HG03066 (cell line): ENCODE data around the gene PPP2R5B.

Source experiments
- ATAC-seq: cut with Tn5 transposase; IDR thresholded peaks from one replicate; pipeline ENCODE4 v1.9.1; 2021; ENCODE audit warnings: low read depth; ENCODE audit not compliant: unreplicated experiment

The PPP2R5B gene

DNA sequence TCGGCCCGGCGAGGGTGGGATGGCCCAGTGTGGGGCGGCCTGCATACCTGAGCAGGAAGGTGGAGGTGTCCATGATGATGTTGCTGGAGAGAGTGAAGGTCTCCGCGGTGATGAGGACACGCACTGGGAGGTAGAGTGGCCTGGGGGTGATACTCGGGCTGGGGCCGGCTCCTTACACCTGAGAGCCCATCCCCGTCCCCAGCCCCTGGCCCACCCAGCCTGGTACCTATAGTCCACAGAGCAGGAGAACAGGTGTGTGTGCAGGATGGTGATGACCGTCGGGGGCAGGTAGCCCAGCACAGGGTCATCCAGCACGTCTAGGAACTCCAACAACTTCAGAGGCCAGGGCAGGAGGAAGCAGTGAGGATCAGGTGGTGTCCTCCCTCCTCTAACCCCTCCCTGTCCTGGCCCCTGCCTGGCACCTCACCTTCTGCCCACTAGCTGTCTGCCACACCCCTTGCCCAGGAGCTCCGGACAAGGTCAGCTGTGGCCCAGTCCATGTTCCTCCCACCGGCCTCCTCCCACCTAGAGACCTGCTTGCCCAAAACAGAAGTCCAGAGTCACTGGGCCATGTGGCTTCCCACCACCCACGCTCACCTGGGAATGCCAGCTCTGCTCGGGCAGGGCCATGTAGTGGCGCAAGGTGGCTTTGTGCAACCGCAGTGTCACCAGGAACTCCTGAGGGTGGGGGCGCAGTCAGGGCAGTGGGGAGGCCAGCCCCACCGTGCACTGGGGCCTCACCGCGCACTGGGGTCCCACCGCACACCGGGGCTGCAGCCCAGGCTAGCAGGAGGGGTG lies 18.8 kb upstream of the PPP2R5B start:
- ATAC-seq, result no peak

GRCh38 chr11:64906314-64906635 lies 18.2 kb upstream of the PPP2R5B start:
- ATAC-seq, result no peak

- ATAC-seq, result no peak
These were observed 15.7 kb upstream of the PPP2R5B start for GRCh38 chr11:64908766-64909165.

DNA sequence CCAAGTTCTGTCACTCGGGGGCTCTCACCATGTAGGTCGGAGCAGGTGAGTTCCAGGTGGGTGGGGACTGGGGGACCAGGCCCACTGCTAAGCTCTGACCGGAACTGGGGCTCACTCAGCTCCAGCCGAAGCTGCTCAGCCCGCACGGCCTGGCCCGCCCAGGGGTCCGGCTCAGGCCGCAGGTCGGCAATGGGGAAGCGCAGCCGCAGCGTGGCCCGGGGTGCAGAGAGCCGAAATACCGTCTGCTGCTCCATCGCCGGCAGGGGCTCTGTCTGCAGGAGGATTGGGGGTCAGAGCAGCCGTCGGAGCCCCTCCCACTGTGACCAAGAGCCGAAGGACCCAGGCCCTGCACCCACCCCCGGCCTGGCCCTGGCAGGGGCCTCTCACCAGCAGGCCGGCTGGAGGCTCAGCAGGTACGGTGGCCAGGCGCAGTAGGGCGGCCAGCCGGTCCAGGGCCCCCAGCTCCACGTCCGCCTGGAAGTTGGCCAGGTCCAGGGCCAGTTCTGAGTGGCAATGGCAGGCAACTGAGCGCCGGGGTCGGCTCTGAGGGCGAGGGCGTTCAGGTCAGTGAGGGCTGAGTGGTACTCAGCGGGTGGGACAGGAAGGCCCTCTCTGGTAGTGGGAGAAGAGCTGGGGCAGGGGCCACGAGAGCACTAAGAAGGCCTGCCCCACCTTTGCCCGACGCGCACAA lies 14.7 kb upstream of the PPP2R5B start:
- ATAC-seq, result no peak

DNA sequence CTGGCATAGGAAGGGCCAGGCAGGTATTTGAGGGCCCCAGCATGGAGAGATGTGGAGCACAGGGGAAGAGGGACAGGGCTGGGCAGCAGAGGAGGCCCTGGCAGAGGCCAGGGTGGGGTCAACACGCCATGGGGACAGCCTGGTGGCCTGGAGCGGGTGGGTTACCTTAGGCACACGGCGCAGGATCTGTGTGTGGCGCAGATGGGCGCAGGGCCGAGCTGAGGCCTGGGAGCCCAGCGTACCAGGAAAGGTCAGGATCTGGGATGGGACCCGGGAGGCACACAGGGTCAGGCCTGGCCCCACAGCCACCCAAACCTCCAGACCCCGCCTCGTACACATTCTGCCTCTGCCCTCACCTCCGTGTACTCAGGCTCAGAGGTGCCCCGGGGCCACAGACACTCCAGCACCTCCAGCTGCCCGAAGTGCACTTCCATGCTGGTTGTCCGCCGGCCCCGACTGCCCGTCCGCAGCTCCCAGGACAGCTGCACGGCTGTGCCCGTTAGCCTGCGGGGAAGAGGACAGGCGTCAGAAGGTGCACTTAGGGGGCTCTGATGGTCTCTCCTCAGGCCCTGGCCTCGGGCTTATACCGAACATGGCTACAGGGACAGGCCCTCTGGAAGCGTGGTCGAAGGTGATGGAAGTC lies 13.9 kb upstream of the PPP2R5B start:
- ATAC-seq, result no peak

GRCh38 chr11:64911142-64911541 lies 13.3 kb upstream of the PPP2R5B start:
- no peak for ATAC-seq

- no peak for ATAC-seq
These were observed 12.8 kb upstream of the PPP2R5B start for GRCh38 chr11:64911689-64912088.

GRCh38 chr11:64913171-64913727 lies 11.2 kb upstream of the PPP2R5B start:
- no peak for ATAC-seq

- no peak for ATAC-seq
These were observed 10.4 kb upstream of the PPP2R5B start for GRCh38 chr11:64914123-64914522.

DNA sequence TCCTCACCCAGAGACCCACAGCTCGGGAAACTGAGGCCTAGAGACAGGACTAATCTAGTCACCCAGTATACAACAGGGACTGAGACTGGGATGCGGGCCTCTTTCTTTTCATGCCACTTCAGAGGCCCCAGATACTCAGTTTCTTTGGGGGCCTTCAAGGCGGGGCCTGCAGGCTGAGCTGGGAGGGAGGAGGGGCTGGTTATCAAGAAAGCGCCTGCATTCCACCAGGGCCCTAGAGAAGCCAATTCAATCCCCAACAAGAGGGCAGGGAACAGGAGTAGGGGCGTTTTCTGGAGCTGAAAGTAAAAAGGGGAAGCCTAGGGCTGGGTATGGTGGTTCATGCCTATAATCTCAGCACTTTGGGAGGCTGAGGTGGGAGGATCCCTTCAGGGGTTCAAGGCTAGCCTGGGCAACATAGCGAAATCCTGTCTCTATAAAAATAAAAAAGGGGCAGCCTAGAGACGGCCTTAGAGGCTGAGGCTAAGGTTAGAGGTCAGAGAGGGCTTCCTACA lies 9.1 kb upstream of the PPP2R5B start:
- no peak for ATAC-seq

DNA sequence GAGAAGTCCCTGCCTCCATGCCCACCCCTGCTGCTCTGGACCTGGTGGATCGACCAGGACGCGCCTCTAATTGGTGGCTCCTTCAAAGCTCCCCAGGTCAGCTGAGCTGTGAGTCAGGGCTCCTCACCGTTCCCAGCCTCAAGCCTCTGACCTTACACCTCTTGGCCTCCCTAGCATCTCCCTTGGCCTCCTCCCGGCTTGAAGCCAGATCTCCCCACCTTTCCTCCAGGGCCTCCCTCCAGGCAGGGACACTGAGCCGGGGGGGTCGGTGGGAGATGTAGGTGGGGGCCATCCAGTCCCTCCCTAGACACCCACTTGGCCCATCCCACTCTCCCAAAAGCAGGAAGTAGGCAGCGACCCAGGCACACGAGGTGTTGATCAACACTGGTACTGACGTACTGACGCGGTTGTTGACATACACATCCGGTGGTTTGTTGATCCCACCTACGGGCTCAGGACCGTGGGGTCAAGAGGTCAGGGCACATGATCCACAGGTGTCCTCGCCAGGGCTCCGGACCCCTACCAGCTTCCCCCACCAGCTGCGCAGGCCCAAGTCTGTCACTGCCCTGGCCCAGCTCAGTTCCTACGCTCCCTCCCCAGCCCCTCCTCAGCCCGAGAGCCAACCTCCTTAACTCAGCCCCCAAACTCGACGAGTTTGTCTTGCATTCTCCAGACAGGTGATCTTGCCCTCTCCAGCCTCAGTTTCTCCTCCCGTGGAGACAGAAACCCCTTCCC lies 8.3 kb upstream of the PPP2R5B start:
- ATAC-seq, result no peak

DNA sequence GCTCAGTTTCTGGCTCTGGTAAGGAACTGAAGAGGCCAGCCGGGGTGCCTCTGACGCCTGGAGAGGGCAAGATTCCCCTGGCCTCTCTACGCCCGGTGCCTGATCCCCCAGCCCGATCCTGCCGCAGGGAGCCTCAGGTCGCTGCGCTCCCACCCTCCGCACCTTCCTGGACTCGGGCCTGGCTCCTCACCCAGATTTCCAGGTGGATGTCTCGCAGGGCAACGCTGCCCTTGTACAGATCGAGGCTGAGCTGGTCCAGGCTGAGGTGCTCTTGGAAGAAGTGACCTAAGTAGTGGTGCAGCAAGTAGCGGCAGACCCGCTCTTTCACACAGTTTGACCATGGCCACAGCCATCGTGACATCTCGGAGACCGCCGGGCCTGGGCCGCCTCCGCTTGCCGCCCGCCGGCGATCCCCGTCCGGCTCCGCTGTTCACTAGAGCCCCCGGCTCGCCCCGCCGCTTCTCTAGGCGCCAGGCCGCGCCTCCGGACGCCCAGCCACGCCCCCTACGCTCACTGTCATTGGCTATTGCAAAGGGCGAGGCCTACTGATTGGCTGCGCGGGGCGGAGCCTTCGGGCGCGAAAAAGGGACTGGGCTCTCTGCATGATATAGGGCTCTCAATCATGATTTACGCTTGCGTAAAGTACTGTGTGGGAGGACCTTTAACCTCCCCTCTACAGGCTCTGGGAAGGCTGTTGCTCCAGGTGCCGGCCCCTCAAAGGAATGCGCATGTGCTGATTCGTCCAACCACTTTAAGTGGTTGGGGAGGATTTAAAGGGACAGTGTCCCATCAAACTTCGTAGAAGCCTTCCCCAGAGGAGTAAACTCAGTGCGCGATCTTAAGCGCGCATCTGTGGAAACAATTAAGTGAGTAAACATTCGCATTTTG lies 7.5 kb upstream of the PPP2R5B start, which contains the start of gene ATG2A:
TSS of gene ATG2A (minus strand) at position 435 of the 888 bp plus-strand sequence. CDS start at position 361, 74 bp downstream.
- ATAC-seq, result peak; percentile 96

DNA sequence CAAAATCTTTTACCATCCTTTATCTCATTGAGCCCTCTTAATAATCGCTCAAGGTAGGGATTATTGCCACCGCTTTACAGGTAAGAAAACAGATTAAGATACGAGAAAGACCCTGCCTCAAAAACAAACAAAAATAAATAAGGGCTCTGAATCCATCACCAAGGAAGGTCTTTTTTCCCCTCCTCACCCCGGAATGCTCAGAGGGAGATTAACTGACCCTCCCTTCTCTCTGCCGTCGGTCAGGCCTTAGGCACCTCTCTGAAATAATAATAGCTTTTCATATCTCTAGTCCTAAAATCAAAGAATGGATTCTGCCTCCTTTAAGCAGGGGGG lies 6.9 kb upstream of the PPP2R5B start:
- no peak for ATAC-seq

DNA sequence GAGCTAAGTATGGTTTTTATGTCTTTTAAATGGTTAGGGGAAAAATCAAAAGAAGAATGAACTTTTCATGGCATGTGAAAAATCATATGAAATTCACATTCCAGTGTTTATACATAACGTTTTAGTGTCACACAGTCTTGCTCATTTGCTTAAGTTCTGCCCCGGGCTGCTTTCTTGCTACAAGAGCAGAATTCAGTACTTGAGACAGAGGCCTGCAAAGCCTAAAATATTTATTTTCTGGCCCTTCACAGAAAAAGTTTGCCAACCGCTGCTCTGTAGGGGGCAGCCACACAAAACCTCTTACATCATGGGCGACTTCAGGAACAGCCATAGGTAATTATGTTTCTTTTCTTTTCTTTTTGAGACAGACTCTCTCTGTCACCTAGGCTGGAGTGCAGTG lies 6.5 kb upstream of the PPP2R5B start:
- no peak for ATAC-seq

GRCh38 chr11:64919627-64920026 lies 4.9 kb upstream of the PPP2R5B start:
- no peak for ATAC-seq

- no peak for ATAC-seq
These were observed 4.4 kb upstream of the PPP2R5B start for GRCh38 chr11:64920124-64920523.

DNA sequence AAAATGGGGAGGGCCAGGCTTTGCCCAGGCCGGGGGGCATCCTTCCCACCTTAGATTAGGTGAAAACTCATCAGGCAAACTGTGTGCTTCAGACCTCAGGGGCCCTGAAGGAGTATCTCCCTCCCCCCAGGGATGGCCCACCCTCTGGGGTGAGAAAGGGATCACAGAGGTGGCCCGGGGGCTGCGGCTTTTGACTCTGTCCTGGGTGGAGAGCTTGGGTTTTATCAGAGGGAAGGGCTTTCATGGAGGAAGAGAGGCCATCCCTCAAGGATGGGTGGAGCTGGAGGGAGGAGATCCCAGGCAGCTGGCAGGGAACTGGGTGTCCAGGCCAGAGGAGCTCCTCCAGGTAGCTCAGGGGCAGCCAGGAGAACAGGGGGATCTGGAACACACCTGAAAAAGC lies 3.1 kb upstream of the PPP2R5B start:
- ATAC-seq, result no peak

DNA sequence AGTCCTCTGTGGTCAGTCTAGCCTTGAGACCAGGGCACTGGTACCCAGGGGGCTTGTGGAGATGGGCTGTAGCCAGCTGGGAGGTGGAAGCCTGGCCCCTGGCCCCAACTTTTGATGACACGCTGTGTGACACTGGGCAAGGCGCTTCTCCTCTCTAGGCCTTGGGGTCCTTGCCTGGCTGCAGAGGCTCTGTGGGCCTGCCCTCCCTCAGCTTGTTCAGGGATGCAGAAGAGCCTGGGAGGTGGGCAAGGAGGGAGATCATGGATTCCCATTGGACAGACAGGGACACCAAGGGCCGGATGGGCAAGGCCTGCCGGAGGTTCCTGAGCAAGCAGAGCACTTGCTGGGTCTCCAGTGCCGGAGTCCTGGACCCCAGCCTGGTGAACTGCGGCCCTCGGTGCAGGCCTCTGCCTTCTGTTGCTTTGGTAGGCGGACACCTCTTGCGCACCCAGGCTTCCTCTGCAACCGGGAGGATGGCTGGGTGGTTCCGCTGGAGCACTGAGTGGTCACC lies 1.3 kb upstream of the PPP2R5B start:
- ATAC-seq, result no peak

GRCh38 chr11:64924910-64925284 lies 408 bp downstream of the PPP2R5B start:
- peak; percentile 9 for ATAC-seq
